Erythroblast (primary cell): Measurements from ENCODE around the gene THADA.
"Not testable (repeated sequence)": the region's sequence is repeated elsewhere in the genome, so short reads cannot be mapped to it uniquely, and the experiment has no call there.

ENCODE experiments used
- DNase-seq, 2 experiments: peaks; one replicate each; lab custom pipeline; 2025; lab: John Stamatoyannopoulos, UW
- GATA1 ChIP-seq: IDR thresholded peaks from 2 replicates; pipeline ENCODE4 v1.6.1; 2011; ENCODE audit warnings: low read depth, mild to moderate bottlenecking, control low read depth, low read length, moderate library complexity
- POLR2A ChIP-seq: IDR thresholded peaks from 2 replicates; pipeline ENCODE4 v1.6.1; 2011; ENCODE audit warnings: mild to moderate bottlenecking, low read length

The THADA gene

GRCh38 chr2:43572244-43572643 lies 23.6 kb downstream of the THADA start:
- DNase-seq, result peak; percentile 76 to 87
- TF ChIP-seq POLR2A (no peak), GATA1 (no peak)

GRCh38 chr2:43569921-43570320 lies 25.9 kb downstream of the THADA start:
- DNase-seq, result no peak
- no peak for TF ChIP-seq POLR2A
- TF ChIP-seq GATA1, result no peak

- DNase-seq, result no peak
- no peak for TF ChIP-seq POLR2A
These were observed 27.6 kb downstream of the THADA start for GRCh38 chr2:43568228-43568627.

DNA sequence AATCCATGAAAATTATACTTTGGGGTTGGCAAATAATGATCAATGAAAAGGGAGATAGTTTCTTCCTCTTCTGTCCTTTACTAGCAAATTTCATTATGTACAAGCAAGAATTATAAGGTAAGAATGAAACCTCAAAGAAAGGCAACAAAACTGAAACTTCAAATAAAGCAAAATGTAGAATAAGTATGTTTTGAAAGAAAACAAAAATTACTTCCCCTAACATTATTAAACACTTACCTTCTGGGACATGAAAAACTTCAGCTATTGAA lies 29.4 kb downstream of the THADA start:
- no peak for TF ChIP-seq GATA1
- no peak for TF ChIP-seq POLR2A
- DNase-seq, result no peak

GRCh38 chr2:43563679-43564078 lies 32.2 kb downstream of the THADA start:
- DNase-seq, result no peak
- no peak for TF ChIP-seq GATA1
- TF ChIP-seq POLR2A, result no peak

GRCh38 chr2:43560231-43560547 lies 35.6 kb downstream of the THADA start:
- no peak for DNase-seq
- no peak for TF ChIP-seq GATA1
- TF ChIP-seq POLR2A, result no peak

GRCh38 chr2:43559391-43560230 lies 36.2 kb downstream of the THADA start:
- no peak for DNase-seq
- TF ChIP-seq POLR2A, result no peak
- TF ChIP-seq GATA1, result no peak

- DNase-seq, result no peak
- TF ChIP-seq POLR2A, result no peak
- no peak for TF ChIP-seq GATA1
These were observed 38.6 kb downstream of the THADA start for GRCh38 chr2:43557196-43557595.

- no peak for DNase-seq
- no peak for TF ChIP-seq POLR2A
- TF ChIP-seq GATA1, result no peak
These were observed 39.6 kb downstream of the THADA start for GRCh38 chr2:43556256-43556655.

DNA sequence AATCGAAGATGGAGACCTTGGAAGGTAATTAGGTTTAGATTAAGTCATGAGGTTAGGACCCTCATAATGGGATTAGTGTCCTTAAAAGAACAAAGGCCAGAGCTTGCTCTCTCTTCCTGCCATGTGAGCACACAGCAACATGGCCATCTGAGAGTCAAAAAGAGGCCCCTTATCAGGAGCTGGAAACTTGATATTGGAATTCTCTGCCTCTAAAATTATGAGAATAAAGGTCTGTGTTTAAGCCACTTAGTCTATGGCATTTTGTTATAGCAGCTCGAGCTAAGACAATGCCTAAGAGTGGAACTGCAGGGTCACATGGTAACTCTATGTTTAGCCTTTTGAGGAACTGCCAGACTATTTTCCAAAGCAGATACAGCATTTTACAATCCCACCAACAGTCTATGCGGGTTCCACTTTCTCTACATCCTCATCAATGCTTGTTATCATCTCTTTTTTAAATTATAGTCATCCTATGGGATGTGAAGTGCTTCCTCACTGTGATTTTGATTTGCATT lies 42.4 kb downstream of the THADA start:
- TF ChIP-seq GATA1, result no peak
- TF ChIP-seq POLR2A, result no peak
- no peak for DNase-seq

DNA sequence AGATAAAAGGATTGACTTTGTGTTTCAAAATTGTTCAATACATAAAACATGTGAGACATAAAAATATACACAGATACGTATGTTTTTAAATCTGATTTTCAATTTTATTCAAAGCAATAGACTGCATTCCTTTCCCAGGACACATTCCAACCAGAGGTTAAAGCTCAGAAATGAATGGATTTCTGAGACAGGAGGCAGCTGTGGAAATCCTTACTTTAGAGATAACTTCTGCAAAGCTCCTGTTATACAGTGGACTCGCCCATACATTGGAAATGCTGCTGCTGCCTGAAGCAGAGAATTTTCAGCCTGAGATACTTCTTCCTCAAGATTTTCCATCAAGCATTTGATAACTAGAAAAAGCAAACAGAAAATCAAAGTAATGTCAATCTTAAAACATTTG lies 43.8 kb downstream of the THADA start:
- no peak for DNase-seq
- TF ChIP-seq GATA1, result no peak
- TF ChIP-seq POLR2A, result no peak

- DNase-seq, result not testable (repeated sequence)
These were observed 47.5 kb downstream of the THADA start for GRCh38 chr2:43548381-43548780.

GRCh38 chr2:43542285-43542933 lies 53.4 kb downstream of the THADA start:
- peak; percentile 51 to 68 for DNase-seq
- TF ChIP-seq GATA1 (no peak), POLR2A (no peak)

GRCh38 chr2:43541165-43541564 lies 54.7 kb downstream of the THADA start:
- no peak for DNase-seq
- TF ChIP-seq GATA1, result no peak
